Stimulated activated CD4-positive, alpha-beta T cell treated with anti-CD3 and anti-CD28 coated beads, Interleukin-1b, Interleukin-23, amount 100 ng/mL, for 48 hours (primary cell): ENCODE data around the gene POU3F2.

Experiments
- DNase-seq: peaks from one replicate; pipeline ENCODE4 v3.0.0-alpha.2; 2020

Gene POU3F2

DNA sequence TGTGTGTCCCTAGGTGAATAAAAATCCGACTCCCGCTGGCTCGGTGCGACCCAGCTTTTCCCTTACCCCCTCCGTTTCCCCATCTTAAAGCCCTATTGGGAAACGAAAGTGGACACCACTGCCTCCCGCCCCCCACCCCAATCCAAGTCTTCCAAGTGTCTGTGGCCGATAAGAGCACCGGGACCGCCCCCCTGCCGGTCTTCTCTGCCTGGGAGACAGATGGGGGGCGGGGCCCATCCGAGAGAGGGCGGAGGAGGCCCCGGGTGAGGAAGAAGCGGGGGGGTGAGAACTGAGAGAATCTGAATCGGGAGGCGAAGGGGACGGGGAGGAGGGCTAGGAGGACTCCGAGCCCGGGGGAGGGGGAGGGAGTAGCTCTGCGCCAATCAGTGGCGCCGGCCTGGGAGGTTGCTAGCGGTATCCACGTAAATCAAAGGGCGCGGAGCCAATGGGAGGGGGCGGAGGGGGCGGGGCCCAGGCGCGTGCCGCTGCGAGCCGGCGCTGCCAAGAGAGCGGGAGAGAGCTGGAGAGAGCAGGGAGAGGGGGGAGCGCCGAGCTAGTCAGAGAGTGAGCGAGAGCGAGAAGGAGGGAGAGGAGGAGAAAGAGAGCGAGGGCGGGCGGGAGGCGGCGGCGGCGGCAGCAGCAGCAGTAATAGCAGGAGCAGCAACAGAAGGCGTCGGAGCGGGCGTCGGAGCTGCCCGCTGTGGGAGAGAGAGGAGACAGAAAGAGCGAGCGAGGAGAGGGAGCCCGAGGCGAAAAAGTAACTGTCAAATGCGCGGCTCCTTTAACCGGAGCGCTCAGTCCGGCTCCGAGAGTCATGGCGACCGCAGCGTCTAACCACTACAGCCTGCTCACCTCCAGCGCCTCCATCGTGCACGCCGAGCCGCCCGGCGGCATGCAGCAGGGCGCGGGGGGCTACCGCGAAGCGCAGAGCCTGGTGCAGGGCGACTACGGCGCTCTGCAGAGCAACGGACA, at the start of gene POU3F2:
POU3F2 (plus strand) TSS at position 515 of the 972 bp plus-strand sequence; CDS start at position 815, 300 bp downstream.
- peak; percentile 66 for DNase-seq

DNA sequence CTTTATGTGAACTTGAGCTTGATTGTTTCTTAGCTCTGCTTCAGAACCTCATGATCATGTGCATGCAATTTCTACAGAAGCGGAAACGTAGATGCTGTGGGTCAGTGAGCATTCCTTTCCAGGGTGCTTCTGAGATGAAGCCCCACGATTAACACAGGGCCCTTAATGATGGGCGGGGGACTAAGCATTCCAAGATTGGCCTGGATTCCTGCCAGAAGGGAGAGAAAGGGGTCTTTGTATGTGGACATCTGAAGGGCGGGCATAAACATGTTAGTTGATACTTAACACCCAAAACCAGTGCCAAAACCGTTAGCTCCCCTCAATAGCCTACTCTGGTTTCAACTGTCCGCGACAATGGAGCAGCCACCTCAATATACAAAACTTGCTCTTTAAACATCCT, 46.9 kb upstream of the POU3F2 start:
- no peak for DNase-seq

DNA sequence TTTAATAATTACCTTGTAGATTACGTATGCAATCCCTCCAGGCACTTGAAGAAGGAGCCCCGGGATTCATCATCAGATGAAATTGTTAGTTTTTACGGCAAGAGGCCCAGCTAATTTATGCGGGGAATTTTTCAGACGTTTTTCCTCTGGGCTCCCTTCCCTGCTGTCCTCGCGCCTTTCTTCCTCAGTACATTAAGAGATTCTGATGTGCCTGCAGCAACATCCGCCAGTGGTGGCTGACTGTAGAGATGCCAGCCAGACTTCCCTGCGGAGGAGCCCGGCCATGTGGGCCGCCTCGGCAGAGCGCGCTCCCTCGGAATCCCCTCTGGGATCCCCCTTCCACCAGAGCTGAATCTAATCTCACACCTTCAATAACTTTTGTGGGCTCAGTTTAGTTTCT, 46.4 kb upstream of the POU3F2 start:
- no peak for DNase-seq

DNA sequence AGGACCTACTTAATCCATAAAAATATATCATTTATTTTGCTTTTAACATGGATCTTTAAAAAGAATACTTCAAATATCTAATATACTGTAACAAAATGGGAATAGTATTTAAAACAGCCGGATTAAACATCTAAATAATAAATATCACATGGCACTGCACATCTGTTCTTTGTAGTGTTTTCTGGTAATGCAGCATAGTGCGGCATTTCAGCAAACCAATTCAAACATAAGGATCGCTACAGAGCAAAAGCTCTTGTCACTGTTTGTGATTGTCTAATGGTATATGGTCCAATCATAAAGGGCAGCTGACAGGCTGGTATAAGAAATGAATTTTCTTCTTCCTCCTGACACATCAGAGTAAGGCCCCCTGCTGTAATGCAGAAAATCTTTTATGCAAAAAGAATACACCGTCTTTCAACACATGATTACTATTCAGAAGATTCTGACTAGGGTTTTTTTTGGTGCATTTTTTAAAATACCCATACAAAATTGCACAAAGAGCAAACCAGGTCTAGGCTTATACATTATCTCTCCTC, 40.0 kb upstream of the POU3F2 start:
- no peak for DNase-seq

DNA sequence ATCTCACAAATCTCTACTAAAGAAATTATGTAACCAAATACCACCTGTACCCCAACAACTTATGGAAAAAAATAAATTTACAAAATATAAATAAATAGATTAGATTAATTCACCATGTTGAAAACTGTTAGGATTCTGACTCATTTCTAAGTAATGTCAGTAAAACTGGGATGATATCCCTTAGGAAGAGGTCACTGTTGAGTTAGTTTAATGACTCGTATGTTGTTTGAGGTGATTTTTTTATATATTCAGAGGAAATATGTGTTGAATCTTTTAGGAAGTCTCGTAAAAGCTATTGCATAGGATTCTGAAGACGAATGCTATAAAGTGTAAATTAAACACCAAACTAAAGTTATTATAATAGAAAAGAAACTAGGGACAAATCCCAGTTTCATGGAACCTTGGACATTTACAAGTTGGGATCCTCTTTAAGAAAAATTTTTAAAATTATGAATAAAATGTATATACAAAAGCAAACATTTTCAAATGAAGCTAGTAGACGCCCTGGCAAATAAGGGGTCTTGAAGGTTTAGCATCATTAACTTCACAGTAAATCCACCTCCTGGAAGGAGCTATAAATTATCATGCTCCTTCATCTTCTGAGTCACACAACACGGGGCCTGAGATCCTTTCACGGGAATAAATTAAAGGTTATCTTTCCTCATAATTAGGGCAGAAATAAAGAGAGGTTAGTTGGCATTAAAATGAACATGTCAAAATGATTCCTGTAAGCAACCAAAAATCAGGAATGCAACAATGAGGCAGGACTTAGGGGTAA, 37.0 kb upstream of the POU3F2 start:
- DNase-seq: no peak

DNA sequence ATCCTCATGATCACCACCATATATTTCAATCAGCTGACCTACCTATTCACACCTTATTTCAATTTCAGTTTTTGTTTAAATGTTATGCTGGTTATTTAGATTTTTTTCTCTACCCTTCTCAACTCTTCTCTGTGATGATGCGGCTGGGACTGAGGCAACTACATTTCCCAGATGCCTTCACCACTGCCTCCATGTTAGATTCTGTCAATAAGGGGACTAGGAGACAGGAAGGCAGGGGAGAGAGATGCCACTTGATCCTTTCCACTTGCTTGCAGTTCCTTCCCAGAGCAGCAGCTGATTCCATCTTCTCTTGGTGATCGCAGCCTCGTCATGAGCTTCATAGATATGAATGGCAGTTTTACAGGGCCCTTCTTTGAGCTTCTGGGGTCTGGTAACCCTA, 33.5 kb upstream of the POU3F2 start:
- DNase-seq: no peak

DNA sequence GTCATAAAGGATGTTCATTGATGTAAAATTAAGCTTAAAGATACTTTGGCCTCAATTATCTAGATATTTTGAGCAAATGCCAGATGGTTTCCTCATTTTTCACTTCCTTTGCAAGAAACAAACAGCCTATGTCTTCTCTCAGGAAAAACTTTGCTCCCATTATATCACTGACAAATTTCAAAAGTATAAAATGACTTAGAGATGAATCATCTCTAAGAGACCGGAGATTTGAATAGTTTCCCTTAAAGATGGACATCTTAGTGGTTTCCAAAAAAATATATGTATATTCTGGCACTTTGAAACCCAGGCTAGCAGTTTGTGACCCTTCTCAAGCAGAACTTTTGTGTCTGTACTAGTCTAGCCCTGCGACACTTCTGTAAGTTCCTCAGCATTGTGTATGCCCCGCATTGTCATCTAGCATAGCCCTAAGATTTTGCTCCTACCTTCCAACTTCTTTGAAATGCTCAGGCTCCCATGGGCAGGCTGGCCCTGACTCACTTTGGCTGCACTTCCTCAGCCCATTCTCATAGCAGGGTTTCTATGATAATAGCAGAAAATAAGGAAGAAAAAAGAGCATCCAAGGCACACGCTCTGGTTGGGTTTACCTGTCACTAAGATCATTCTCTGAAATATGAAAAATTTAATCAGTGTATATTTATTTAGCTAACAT, 25.7 kb upstream of the POU3F2 start:
- no peak for DNase-seq

DNA sequence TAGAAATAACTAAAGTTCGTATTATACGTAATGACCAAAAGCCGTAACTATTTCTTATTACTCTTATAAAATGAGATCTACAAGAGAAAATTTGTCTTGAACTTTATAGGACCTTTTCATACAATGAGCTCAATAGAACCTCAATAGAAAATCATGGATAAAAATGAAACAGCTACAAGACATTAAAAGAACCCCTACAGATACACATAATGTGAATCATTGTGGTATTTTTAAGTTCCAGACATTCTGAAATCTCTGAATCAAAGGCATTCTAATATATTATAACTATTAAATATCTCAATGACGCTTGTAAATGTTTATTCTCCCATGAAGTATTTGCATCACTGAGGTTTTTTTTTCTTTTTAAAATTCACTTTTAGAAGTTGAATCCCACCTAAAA, 22.2 kb upstream of the POU3F2 start:
- no peak for DNase-seq

DNA sequence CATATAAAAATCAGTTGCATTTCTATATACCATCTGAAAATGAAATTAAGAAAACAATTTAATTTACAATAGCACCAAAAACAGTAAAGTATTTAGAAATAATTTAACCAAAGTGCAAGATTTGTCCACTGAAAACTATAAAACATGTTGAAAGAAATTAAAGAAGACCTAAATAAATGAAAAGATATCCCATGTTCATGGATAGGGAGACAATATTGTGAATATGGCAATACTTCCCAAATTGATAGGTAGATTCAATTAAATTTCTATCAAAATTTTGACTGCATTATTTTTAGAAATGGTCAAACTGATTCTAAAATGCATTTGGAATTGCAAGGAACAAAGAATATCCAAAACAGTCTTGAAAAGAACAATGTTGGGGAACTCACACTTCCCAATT, 17.6 kb upstream of the POU3F2 start:
- DNase-seq: no peak

DNA sequence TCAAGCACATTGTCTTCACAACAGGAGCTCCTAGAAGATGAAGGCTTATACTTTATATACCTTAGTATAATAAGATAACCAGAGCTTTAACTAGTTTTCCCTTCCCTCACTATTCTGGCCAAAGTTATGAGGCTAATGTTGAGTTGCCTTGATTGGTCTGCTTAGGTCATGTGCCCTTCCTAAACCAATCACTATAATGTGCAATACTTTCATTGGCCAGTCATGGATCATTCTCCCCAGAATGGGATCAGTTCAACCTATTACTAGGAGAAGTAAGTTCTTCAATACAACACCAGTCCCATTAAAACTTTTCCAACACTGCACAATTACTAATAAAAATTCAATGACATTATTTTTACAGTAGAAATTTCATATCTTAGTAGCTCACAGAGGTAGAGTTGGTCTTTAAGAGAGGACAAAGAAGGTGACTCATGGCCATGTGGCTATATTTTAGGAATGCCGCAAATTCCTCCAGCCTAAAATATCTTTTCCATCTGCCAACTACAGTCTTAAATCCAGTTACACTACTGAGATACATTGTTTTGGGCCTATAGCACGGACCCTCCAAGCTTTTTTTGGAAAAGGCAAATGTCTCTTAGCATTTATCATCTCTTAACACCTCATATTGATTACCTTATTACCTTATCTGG, 12.5 kb upstream of the POU3F2 start:
- no peak for DNase-seq

DNA sequence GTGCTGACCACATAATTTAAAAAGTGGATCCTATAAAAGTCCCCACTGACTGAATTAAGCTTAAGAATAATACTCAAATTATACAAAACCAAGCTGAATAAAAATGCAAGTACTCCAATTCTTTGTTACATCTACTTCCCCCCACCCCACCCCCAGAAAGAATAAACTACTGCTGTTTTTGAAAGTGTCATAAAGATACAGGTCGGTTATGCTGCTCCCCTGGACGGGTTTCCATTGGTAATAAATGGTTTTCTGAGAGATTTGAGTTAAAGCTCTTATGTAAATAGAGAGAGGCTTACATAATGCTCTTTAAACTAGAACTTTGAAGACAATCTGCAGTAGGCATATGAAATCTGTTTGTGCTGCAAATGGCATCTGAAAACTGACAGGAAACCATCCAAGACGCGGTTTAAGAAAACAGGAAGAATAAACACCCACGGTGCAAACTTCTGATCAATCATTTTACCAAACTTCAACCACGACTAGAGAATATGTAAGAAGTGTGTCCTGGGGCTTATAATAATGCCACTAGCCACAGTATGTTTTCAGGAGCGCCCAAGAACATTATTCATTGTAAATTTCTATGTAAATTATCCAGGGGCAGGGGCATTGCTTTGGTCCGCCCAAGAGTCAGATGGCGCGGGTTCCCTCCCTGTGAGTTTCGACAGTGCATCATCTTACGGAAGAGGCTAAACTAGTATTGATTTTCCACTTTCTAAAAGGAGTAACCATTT, 10.8 kb upstream of the POU3F2 start:
- DNase-seq: no peak

DNA sequence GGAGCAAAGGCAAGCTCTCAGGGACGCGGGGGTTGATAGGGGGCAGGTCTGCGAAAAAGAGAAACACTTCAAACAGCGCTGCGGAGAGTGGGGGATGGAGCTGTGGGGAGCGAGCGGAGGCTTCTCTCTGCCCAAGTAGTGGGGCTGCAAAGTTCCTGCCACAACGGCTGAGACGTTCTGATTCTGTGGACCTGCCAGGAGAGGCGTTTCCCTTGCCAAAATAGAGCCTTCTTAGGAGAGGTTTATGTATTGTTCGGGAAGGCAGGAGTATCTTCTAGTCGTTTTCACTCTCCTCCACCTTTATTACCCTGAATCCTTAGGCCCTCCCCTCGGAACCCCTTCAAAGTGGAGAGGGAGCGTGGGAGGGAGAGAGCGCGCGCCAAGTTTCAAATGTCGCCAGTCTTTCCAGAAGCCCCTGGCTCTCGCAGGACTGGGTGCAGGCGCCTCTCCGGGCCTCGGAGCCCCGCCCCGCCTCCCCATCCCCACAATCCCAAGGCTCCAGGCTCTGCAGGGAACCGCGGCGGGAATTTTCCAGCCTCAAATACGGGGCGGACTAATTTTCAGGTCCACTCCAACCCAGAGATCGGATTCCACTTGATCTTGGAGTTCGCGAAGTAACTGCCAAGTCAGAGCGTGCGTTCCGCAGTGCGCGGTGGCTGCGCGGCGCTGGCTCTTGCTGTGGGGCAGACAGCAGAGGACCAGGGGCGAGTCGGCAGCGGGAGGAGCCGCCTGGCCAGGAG, 10.0 kb upstream of the POU3F2 start:
- DNase-seq: no peak

DNA sequence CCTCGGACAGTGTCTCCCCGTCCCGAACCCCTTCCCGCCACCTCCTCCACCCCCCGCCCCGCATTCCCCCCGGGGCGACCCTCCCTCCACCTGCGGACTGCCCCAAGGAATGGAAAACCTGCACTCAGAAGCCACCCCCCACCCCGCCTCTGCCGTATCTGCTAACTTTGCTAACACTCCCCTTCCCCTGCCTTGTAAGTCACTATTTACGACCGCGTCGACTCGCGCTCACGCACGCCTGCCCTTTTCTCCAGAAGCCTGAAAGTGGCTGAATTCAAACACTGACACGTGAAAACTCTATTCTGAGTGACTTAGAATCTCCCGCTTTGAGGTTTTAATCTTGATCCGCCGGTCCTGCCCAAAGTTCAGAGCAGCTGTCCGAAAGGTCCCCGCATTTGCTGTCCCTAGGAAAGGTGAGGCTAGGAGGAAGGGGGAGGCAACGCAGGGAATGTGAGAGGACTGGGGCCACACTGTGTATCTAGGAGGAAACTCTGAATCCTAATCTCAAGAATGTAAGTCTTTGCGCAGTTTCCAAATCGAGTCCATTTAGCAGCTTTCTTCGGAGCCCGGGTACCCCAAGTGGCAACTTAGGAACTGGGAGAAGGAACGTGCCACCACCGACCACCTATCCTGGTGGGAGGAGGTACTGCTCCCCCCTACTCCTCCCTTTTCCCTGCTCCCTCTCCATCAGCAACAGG, 9.3 kb upstream of the POU3F2 start:
- DNase-seq: no peak

DNA sequence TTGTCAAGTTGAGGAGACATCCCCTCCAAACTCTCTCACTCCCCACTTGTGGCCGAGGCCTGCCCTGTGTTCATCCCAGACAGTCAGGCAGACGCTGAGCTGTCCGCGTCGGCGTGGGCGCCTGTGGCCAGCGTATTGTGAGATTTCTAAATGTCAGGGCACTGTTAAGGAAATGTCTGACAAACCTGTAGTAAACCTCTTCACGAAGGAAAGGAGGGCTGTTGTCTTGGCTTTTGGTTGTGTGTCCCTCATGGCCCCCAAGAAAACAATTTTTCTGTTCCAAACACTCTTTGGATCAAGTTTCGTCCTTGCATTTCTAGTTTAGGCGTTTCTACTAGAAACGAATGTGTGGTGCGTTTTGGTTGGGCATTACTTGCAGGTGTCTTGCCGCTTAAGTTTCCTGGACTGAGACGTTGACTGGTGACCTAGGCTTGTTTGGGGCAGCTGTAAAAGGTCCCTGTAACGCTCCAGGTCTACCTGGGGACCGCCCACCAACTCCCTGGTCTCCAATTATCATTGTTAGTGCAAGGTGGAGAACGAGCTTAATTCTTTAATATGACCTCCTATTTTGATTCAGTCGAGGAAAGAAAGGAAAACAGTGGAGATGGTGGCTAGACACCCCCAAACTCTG, 8.7 kb upstream of the POU3F2 start:
- DNase-seq: no peak

DNA sequence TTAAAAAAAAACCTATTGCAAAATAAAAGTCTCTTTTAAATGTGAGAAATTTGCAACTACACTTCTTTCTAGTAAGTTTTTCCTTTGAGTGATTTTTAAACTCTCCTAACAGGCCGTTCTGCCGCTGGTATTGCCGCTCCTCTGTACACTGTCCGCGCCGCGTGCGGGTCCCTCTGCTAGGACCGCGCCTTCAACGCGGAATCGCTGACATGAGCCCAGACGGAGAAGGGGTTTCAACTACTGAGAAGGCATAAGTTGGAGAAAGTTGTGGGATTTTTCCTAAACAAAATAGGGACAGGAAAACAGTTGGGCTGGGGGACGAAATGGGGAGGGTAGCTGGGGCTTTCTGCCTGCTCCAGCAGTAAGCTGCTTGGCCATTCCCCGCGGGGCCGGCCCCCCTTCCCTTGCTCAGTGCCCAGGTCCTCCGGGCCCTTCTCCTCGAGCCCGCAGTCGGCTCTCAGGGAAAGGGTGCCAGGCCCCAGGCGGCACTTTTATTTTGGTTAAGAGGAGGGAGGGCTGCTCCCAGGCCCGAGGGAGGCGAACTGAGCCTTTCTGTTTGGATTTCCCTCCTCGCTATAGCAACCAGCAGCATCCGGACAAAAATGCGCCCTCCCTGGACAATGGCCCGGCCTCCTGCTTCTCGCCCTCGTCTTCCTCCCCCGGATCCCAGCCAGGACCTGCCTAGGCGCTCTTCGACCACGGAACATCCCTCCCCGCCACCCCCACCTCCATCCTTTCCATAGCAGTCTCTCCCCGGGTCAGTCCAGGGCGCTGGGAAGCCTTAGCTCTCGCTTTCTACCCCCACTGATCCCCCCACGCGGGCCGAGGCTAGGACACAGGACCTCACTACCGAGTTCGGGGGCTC, 6.8 kb upstream of the POU3F2 start:
- no peak for DNase-seq

DNA sequence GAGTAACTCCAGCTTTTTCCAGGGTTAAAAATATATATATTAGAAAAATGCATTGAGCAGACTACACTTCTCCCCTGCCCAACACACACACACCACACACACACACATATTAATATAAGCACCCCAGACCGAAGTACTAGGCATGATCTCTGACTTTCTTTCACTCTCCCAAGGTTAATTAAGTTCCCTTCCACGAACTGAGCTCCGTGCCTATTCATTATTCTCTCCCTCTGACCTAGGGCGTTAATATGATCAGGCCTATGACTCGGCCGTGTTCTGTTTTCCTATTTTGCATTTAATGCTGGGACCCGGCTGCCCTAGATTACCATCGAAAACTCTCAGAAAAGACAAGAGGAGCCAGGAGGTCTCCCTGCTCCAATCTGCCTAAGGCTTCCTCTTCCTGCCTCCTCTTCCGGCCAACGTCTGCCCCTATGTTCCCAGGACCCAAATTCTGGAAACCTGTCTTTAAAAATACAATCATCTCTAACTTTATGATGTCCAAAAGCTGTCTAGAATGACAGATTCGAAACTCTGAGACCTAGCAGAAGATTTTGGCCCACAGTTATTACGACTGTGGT, 6.1 kb upstream of the POU3F2 start:
- DNase-seq: no peak

DNA sequence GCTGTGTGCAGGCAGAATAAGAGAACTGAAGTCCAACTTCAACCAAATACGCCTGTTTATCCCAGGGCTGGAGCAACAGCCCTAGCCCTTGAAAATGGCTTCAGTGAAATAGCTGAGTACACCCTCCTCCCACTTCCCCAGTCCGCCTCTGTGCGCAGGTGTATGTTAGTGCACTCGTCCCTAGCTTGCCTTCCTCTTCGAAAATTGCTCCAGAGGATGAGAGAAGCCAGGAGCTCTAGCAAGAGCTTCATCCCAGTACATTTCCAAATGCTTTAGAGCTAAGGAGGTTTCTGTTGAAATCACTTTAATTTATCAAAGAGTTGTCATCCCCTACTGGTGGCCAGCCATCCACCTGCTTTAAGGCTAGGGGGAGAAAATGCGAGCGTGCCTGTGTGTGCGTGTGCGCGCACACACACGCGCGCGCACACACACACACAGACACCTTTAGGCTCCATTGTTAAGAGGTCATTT, 5.4 kb upstream of the POU3F2 start:
- DNase-seq: no peak

DNA sequence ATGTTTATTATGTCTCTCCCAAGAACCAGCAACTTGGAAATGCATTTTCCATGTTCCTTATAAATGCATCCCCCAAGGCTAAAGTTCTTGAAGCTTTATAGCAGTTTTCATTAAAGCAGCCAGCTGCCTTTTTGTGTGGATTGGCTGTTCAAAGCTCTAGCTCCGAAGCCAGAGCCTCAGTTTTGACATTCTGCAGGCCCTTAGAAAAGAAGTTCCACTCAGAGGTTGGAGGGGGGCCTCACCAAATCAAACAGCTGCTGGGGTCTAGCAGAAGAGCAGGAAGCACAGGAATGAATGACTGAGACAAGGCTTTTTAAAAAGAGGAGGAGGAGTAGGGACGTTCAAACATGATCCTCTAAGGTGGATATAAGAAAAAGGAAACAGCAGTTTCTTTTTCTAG, 4.2 kb upstream of the POU3F2 start:
- DNase-seq: no peak
